ENCODE data around the gene MEIS1. TPM values are rescaled to one million over a fixed set of nuclear protein-coding genes. Genes with fewer than 3 reads are reported as not detected.

Gene MEIS1
- total RNA-seq, 1 experiment from 2014 or later: 0.66 TPM

DNA sequence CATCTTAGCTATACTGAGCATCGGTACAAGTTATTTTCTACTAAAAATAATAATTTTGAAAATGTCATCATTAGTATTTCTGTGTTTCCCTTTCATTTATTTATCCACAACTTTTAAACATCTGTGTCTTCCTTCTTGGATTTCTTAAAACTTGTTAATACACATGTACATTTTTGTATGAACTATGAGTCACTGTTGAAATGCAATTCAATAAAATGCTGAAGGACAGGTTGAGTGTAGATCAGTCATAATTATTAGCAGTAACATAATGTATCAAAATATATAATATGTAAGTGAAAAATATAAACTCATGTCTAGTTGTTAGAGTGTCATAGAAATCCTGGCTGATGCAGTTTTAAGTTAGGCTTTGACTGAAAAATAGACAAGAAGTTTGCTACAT is 115.9 kb downstream of the MEIS1 start:
- Mint-ChIP-seq H3K36me3 (ENCODE audit: insufficient read depth in 1 of 3, low read depth in 3 of 3) (no peaks in the 10 kb centered on the region), H3K4me3 (no peak overlapping the region), H3K4me1 (peaks cover 6 to 7% of the 10 kb centered on the region in 2 experiments; a peak in 3 of 4 replicates), H3K9me3 (no peaks in the 10 kb centered on the region), H3K27me3 (ENCODE audit: low read depth) (peaks cover 2% of the 10 kb centered on the region; the same call in 1 of the 2 replicates), H3K27ac (no peak overlapping the region)
- Histone ChIP-seq H3K79me1 (ENCODE audit: insufficient read depth, low read depth, low read length, poor library complexity, severe bottlenecking) (no peaks in the 10 kb centered on the region), H2BK20ac (ENCODE audit: low read depth, low read length, poor library complexity, severe bottlenecking) (no peak overlapping the region), H3K79me2 (ENCODE audit: insufficient read depth, low read length) (no peaks in the 10 kb centered on the region), H3K4me2 (ENCODE audit: insufficient read depth, insufficient read length, low read length) (no peak overlapping the region), H3K18ac (ENCODE audit: insufficient read length, low read depth, low read length) (no peak overlapping the region), H4K20me1 (ENCODE audit: control insufficient read depth, insufficient read depth, insufficient read length) (no peaks in the 10 kb centered on the region), H3K23me2 (ENCODE audit: insufficient read length, low read depth, low read length, poor library complexity, severe bottlenecking) (no peaks in the 10 kb centered on the region), H4K5ac (ENCODE audit: insufficient read length, low read depth, low read length) (no peak overlapping the region), H3K4ac (ENCODE audit: low read depth, low read length) (no peak overlapping the region), H3K27me3 (ENCODE audit: insufficient read depth, low read length) (no peaks in the 10 kb centered on the region), H2BK120ac (ENCODE audit: low read depth, low read length, poor library complexity, severe bottlenecking) (no peak overlapping the region), H3K9me3 (ENCODE audit: control insufficient read depth, low read depth, low read length) (no peaks in the 10 kb centered on the region), H3K4me1 (ENCODE audit: insufficient read depth, low read length) (no peaks in the 10 kb centered on the region), H2BK12ac (ENCODE audit: insufficient read length, low read depth, low read length) (no peak overlapping the region), H2BK15ac (ENCODE audit: low read depth, low read length) (no peak overlapping the region), H3T11ph (ENCODE audit: low read length) (no peak overlapping the region), H2AK5ac (ENCODE audit: insufficient read length, low read length) (no peak overlapping the region), H4K91ac (ENCODE audit: insufficient read length, low read depth, low read length) (no peak overlapping the region), H3K27ac (ENCODE audit: insufficient read length, low read depth, low read length) (no peak overlapping the region), H4K8ac (replicated peaks; ENCODE audit: insufficient read length, low read depth, low read length) (no peak overlapping the region), H2AFZ (ENCODE audit: low read length) (no peak overlapping the region), H2BK5ac (ENCODE audit: insufficient read length, low read length) (no peak overlapping the region), H3K14ac (ENCODE audit: insufficient read depth, low read length) (no peak overlapping the region), H3K23ac (ENCODE audit: insufficient read length, low read depth, low read length) (no peak overlapping the region), H3K56ac (ENCODE audit: insufficient read length, low read depth, low read length) (no peak overlapping the region), H3K9ac (ENCODE audit: extremely low read depth, insufficient read length, low read length) (no peak overlapping the region)
- no peak for DNase-seq
- TF ChIP-seq CTCF (conservative IDR thresholded peaks at IDR 0.05): no peak
- no CpG with 5 or more reads among the region's 1 CpG for WGBS (ENCODE audit: extremely low coverage, insufficient read length, low lambda C conversion rate)

All from H9 (cell line).